GM12878 (cell line): ENCODE results near the gene RCC1. TPM values are rescaled to one million over a fixed set of nuclear protein-coding genes. Genes with fewer than 3 reads are reported as not detected.

Source experiments
- CTCF ChIP-seq, 3 experiments: IDR thresholded peaks in 2 of 3; conservative IDR thresholded peaks in 1 of 3; 2 replicates each; pipeline ENCODE4 v1.5.1; 2011; ENCODE audit warnings: low read depth in 3 of 3, low read length in 3 of 3, mild to moderate bottlenecking in 3 of 3, control low read depth in 2 of 3, moderate library complexity in 2 of 3, inconsistent platforms in 1 of 3, mixed read lengths in 1 of 3; ENCODE audit not compliant: control insufficient read depth in 2 of 3, insufficient read depth in 1 of 3; ENCODE audit errors: extremely low read depth in 1 of 3
- CUX1 ChIP-seq: IDR thresholded peaks from 2 replicates; pipeline ENCODE4 v1.6.1; 2012; ENCODE audit warnings: improper control_type of control experiment, low read depth, low read length; ENCODE audit not compliant: insufficient replicate concordance
- EED ChIP-seq: sonication (generic); IDR thresholded peaks from 2 replicates; pipeline ENCODE4 v1.6.1; 2016; ENCODE audit warnings: antibody characterized with exemption, low read depth
- EZH2 ChIP-seq: IDR thresholded peaks from 2 replicates; pipeline ENCODE4 v1.6.1; 2012; ENCODE audit warnings: low read depth, mild to moderate bottlenecking, control low read depth, inconsistent platforms, low read length, borderline replicate concordance; ENCODE audit not compliant: control insufficient read depth
- FOXK2 ChIP-seq: fragments of 450-650 bp; IDR thresholded peaks from 2 replicates; pipeline ENCODE4 v1.6.1; 2017; ENCODE audit warnings: mild to moderate bottlenecking, moderate library complexity
- FOXM1 ChIP-seq: IDR thresholded peaks from 2 replicates; pipeline ENCODE4 v1.6.1; 2012; ENCODE audit warnings: low read depth, mild to moderate bottlenecking, inconsistent platforms, low read length, moderate library complexity
- KLF5 ChIP-seq: fragments of 450-650 bp; IDR thresholded peaks from 2 replicates; pipeline ENCODE4 v1.6.1; 2014; ENCODE audit warnings: mild to moderate bottlenecking; ENCODE audit not compliant: partially characterized antibody
- LARP7 ChIP-seq: fragments of 450-650 bp; IDR thresholded peaks from 2 replicates; pipeline ENCODE4 v1.6.1; 2017; ENCODE audit warnings: mild to moderate bottlenecking
- MEF2B ChIP-seq: fragments of 450-650 bp; IDR thresholded peaks from 2 replicates; pipeline ENCODE4 v1.6.1; 2018; ENCODE audit warnings: mild to moderate bottlenecking, moderate library complexity; ENCODE audit not compliant: partially characterized antibody, poor library complexity, severe bottlenecking
- PBX3 ChIP-seq: IDR thresholded peaks from 2 replicates; pipeline ENCODE4 v1.6.1; 2011; ENCODE audit warnings: mild to moderate bottlenecking, low read depth, low read length, moderate library complexity; ENCODE audit not compliant: insufficient replicate concordance
- RAD21 ChIP-seq: IDR thresholded peaks from 2 replicates; pipeline ENCODE4 v1.6.1; 2011; ENCODE audit warnings: mild to moderate bottlenecking, low read depth, low read length, moderate library complexity; ENCODE audit not compliant: insufficient read depth
- SMAD5 ChIP-seq: IDR thresholded peaks from 2 replicates; pipeline ENCODE4 v1.6.1; 2016; ENCODE audit warnings: antibody characterized with exemption, low read depth
- SPI1 ChIP-seq: IDR thresholded peaks from 2 replicates; pipeline ENCODE4 v1.6.1; 2011; ENCODE audit warnings: low read depth, mild to moderate bottlenecking, low read length, moderate library complexity, borderline replicate concordance; ENCODE audit not compliant: insufficient read depth
- SRF ChIP-seq, 2 experiments: IDR thresholded peaks; 2 replicates each; pipeline ENCODE4 v1.6.1; 2011; ENCODE audit warnings: low read depth in 2 of 2, low read length in 2 of 2, mild to moderate bottlenecking in 1 of 2, moderate library complexity in 1 of 2
- ZBED1 ChIP-seq: IDR thresholded peaks from 2 replicates; pipeline ENCODE4 v1.6.1; 2016; ENCODE audit warnings: borderline replicate concordance
- ZBTB4 ChIP-seq: fragments of 450-650 bp; formaldehyde crosslinking; IDR thresholded peaks from 2 replicates; pipeline ENCODE4 v1.4.0; 2022; ENCODE audit warnings: mild to moderate bottlenecking, moderate library complexity
- polyA plus RNA-seq, 11 experiments: library from polyadenylated mRNA; depleted of rRNA in 4 of 11; unstranded in 6 of 11; stranded (reverse) in 5 of 11; fragments of >200 nt; fragmentation: Nextera tagmentation in 4 of 11; fragmentation: Illumina TruSeq in 1 of 11; extraction: Ambion mirVana in 4 of 11; extraction: Trizol in 1 of 11; gene quantifications; 1 replicate in 1 of 11; 2 replicates in 10 of 11; pipeline versions ENCODE4 v1.2.1 to v1.2.3, GENCODE V29; 2011 to 2016; ENCODE audit warnings: inconsistent platforms in 2 of 11, missing spikeins in 2 of 11, low read depth in 1 of 11
- total RNA-seq, 4 experiments: library from RNA; depleted of rRNA in 3 of 4; stranded (reverse); fragments of >200 nt in 3 of 4; fragmentation: Illumina TruSeq in 1 of 4; extraction: Trizol in 1 of 4; gene quantifications; 2 replicates each; pipeline versions ENCODE4 v1.2.1 to v1.2.3, GENCODE V29; 2013 to 2021

The RCC1 gene
- total and polyA plus RNA-seq, 10 of the 15 experiments (the other 5 are each of a cell fraction or from before 2014, with no cell fraction given): 8.3 to 99.4 (median 74.6) TPM

GRCh38 chr1:28580722-28581530, 75.1 kb downstream of the RCC1 start (continued):
- TF ChIP-seq MEF2B (no peak), CUX1 (no peak), PBX3 (peak; percentile 53), SRF (IDR thresholded peaks at IDR 0.05; ENCODE audit: low read depth in 2 of 2, low read length in 2 of 2) (no peak), KLF5 (no peak), CTCF (IDR thresholded peaks at IDR 0.05 in 2 of 3, conservative IDR thresholded peaks at IDR 0.05 in 1 of 3; ENCODE audit: control insufficient read depth in 2 of 3, extremely low read depth in 1 of 3, insufficient read depth in 1 of 3, low read depth in 3 of 3, low read length in 3 of 3) (peak in 2 of 3 experiments; percentile 22 to 33; a peak in 4 of 6 replicates), EZH2 (no peak), ZBTB4 (CRISPR knock-in tag) (no peak), SMAD5 (peak; percentile 20; the same call in 1 of the 2 replicates), RAD21 (no peak), FOXM1 (0 out of 2 replicates have a peak, but pooled peaks have one; percentile 14), FOXK2 (no peak), LARP7 (peak; percentile 51; the same call in 1 of the 2 replicates), EED (no peak; the same call in 1 of the 2 replicates), SPI1 (0 out of 2 replicates have a peak, but pooled peaks have one; percentile 5), ZBED1 (no peak; the same call in 1 of the 2 replicates)
